ENCODE data around the gene CAST.

GRCh38 chr5:96706433-96707111, 44.4 kb downstream of the CAST start:
- TF ChIP-seq POLR2A (IDR thresholded peaks at IDR 0.05): no peak
- TF ChIP-seq CTCF (IDR thresholded peaks at IDR 0.05): no peak
